Nephron progenitor cell (in vitro differentiated cells): Measurements from ENCODE around the gene LTBP1.
"Not testable (repeated sequence)": the region's sequence is repeated elsewhere in the genome, so short reads cannot be mapped to it uniquely, and the experiment has no call there.

ENCODE experiments used
- DNase-seq: peaks from one replicate; pipeline ENCODE4 v3.0.0; 2021
- H3K27ac Mint-ChIP-seq: 2 replicates; pipeline ENCODE4 v1.8.0; 2021; ENCODE audit warnings: mild to moderate bottlenecking, moderate library complexity, mixed read lengths
- H3K27me3 Mint-ChIP-seq: 2 replicates; pipeline ENCODE4 v1.8.0; 2021; ENCODE audit warnings: mild to moderate bottlenecking, low read depth, mixed read lengths; ENCODE audit not compliant: poor library complexity
- H3K36me3 Mint-ChIP-seq: 2 replicates; pipeline ENCODE4 v1.8.0; 2021; ENCODE audit warnings: low read depth, mixed read lengths
- H3K4me1 Mint-ChIP-seq: 2 replicates; pipeline ENCODE4 v1.8.0; 2021; ENCODE audit warnings: mixed read lengths
- H3K4me3 Mint-ChIP-seq: 2 replicates; pipeline ENCODE4 v1.8.0; 2021; ENCODE audit warnings: mild to moderate bottlenecking, moderate library complexity, mixed read lengths
- H3K9me3 Mint-ChIP-seq: 2 replicates; pipeline ENCODE4 v1.8.0; 2021; ENCODE audit warnings: mild to moderate bottlenecking, moderate library complexity, mixed read lengths
- TF ChIP-seq, protein P1 (sequence below): fragments of 200-600 bp; sonication (generic); IDR thresholded peaks from 2 replicates; pipeline ENCODE4 v1.5.0; 2021; ENCODE audit warnings: antibody characterized with exemption

Gene LTBP1

GRCh38 chr2:33223856-33224255 is 277.1 kb downstream of the LTBP1 start:
- DNase-seq: no peak
- H3K27me3 Mint-ChIP-seq: peaks cover 3% of the 10 kb centered on the region
- H3K4me1 Mint-ChIP-seq: peaks cover 26% of the 10 kb centered on the region
- no peak overlapping the region for H3K27ac Mint-ChIP-seq
- H3K36me3 Mint-ChIP-seq: peaks cover 53% of the 10 kb centered on the region
- TF ChIP-seq, protein P1, sequence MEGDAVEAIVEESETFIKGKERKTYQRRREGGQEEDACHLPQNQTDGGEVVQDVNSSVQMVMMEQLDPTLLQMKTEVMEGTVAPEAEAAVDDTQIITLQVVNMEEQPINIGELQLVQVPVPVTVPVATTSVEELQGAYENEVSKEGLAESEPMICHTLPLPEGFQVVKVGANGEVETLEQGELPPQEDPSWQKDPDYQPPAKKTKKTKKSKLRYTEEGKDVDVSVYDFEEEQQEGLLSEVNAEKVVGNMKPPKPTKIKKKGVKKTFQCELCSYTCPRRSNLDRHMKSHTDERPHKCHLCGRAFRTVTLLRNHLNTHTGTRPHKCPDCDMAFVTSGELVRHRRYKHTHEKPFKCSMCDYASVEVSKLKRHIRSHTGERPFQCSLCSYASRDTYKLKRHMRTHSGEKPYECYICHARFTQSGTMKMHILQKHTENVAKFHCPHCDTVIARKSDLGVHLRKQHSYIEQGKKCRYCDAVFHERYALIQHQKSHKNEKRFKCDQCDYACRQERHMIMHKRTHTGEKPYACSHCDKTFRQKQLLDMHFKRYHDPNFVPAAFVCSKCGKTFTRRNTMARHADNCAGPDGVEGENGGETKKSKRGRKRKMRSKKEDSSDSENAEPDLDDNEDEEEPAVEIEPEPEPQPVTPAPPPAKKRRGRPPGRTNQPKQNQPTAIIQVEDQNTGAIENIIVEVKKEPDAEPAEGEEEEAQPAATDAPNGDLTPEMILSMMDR: no peak
- H3K9me3 Mint-ChIP-seq: peaks cover 16% of the 10 kb centered on the region
- no peak overlapping the region for H3K4me3 Mint-ChIP-seq

DNA sequence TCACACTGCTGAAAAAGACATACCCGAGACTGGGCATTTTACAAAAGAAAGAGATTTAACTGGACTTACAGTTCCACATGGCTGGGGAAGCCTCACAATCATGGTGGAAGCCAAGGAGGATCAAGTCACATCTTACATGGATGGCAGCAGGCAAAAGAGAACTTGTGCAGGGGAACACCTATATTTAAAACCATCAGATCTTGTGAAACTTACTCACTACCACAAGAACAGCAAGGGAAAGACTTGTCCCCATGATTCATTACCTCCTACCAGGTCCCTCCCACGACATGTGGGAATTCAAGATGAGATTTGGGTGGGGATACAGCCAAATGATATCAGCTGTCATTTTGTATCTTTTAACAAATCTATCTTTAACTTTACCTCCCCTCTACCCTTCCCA is 278.6 kb downstream of the LTBP1 start:
- TF ChIP-seq, protein P1: no peak
- DNase-seq: no peak
- peaks cover 3% of the 10 kb centered on the region for H3K27me3 Mint-ChIP-seq
- peaks cover 48% of the 10 kb centered on the region for H3K36me3 Mint-ChIP-seq
- H3K27ac Mint-ChIP-seq: peak overlapping the region; percentile 14
- H3K9me3 Mint-ChIP-seq: peaks cover 16% of the 10 kb centered on the region
- no peak overlapping the region for H3K4me3 Mint-ChIP-seq
- H3K4me1 Mint-ChIP-seq: peaks cover 17% of the 10 kb centered on the region

GRCh38 chr2:33226546-33226945 is 279.8 kb downstream of the LTBP1 start:
- DNase-seq: no peak
- Mint-ChIP-seq H3K27me3 (peaks cover 3% of the 10 kb centered on the region), H3K36me3 (peaks cover 48% of the 10 kb centered on the region), H3K4me3 (no peak overlapping the region), H3K9me3 (peaks cover 16% of the 10 kb centered on the region), H3K4me1 (peaks cover 7% of the 10 kb centered on the region), H3K27ac (no peak overlapping the region)
- TF ChIP-seq, protein P1: no peak

- TF ChIP-seq, protein P1: no peak
- Mint-ChIP-seq H3K4me1 (peaks cover 6% of the 10 kb centered on the region), H3K27me3 (peaks cover 3% of the 10 kb centered on the region), H3K4me3 (no peak overlapping the region), H3K27ac (no peak overlapping the region), H3K36me3 (peaks cover 36% of the 10 kb centered on the region), H3K9me3 (peaks cover 16% of the 10 kb centered on the region)
- no peak for DNase-seq
These were observed 282.9 kb downstream of the LTBP1 start for GRCh38 chr2:33229646-33230045.

DNA sequence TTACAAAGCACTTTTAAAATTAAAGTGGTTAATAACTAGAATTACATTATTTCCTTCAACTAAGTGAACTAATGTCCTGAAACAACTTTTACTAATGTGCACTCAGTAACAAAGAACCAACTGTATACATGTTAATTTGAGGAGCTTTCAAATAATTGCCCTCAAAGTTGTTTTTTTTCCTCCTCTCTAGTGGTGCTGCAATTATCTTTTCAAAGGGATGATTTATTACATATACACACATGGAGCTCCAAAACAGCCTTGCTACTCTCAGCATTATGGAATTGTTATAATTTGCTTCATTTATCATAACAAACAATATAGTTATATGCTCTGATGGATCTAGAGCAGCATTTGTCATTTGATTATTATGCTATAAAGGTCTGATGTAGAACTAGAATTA is 283.4 kb downstream of the LTBP1 start:
- H3K36me3 Mint-ChIP-seq: peaks cover 36% of the 10 kb centered on the region
- peaks cover 15% of the 10 kb centered on the region for H3K9me3 Mint-ChIP-seq
- no peak overlapping the region for H3K4me3 Mint-ChIP-seq
- peaks cover 6% of the 10 kb centered on the region for H3K27me3 Mint-ChIP-seq
- DNase-seq: no peak
- TF ChIP-seq, protein P1: no peak
- H3K4me1 Mint-ChIP-seq: peaks cover 6% of the 10 kb centered on the region
- H3K27ac Mint-ChIP-seq: no peak overlapping the region

- Mint-ChIP-seq H3K4me1 (peaks cover 6% of the 10 kb centered on the region), H3K4me3 (no peak overlapping the region), H3K27me3 (peaks cover 6% of the 10 kb centered on the region), H3K36me3 (peaks cover 34% of the 10 kb centered on the region), H3K27ac (no peak overlapping the region), H3K9me3 (peaks cover 10% of the 10 kb centered on the region)
- DNase-seq: no peak
- TF ChIP-seq, protein P1: no peak
These were observed 284.1 kb downstream of the LTBP1 start for GRCh38 chr2:33230842-33231241.

DNA sequence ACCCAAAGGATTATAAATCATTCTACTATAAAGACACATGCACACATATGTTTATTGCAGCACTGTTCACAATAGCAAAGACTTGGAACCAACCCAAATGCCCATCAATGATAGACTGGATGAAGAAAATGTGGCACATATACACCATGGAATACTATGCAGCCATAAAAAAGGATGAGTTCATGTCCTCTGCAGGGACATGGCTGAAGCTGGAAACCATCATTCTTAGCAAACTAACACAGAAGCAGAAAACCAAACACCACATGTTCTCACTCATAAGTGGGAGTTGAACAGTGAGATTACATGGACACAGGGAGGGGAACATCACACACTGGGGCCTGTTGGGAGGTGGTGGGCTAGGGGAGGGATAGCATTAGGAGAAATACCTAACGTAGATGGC is 288.8 kb downstream of the LTBP1 start:
- not testable (repeated sequence) for H3K9me3 Mint-ChIP-seq, H3K27me3 Mint-ChIP-seq, H3K27ac Mint-ChIP-seq, H3K4me3 Mint-ChIP-seq, DNase-seq, H3K4me1 Mint-ChIP-seq
- H3K36me3 Mint-ChIP-seq: peaks cover 30% of the 10 kb centered on the region
